ENCODE data around the gene SLC35G4.
A peak's percentile ranks its signal among the peaks of the same experiment; 100 is the strongest.
"Not testable (repeated sequence)": the region's sequence is repeated elsewhere in the genome, so short reads cannot be mapped to it uniquely, and the experiment has no call there.

Gene SLC35G4

DNA sequence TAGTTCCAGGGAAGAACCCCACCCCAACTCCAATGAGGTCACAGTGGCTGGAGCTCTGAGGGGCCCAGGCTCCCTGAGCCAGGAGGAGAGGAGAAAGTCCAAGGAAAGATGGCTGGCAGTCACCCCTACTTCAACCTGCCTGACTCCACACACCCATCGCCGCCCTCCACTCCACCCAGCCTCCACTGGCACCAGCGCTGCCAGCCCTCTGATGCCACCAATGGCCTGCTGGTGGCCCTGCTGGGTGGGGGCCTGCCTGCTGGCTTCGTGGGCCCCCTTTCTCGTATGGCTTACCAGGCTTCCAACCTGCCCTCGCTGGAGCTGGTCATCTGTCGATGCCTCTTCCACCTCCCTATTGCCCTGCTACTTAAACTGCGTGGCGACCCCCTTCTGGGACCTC lies at the start of gene SLC35G4:
SLC35G4 (plus strand) TSS at position 109 of the 400 bp plus-strand sequence; CDS start at position 109, 0 bp downstream.
- DNase-seq, result not testable (repeated sequence)

DNA sequence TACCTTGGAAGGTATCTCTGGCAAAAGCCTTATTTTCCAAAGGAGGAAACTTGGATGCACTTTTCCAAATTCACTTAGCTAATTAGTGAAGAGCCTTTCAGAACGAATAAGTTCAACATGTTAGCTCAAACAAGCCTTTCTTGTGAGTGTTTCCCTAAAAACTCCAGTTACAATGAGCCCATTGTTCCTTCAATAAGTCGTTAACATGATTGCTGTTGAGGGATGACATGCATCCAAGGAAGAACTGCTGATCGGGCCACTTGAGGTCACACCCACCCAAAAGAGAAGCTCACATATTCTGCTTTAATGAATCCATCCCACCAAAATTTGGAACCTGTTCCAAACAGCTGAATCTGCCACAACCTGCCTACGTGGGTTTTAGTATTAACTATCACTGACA lies 48.1 kb upstream of the SLC35G4 start:
- DNase-seq, result no peak

- DNase-seq, result no peak
These were observed 43.7 kb upstream of the SLC35G4 start for GRCh38 chr18:11565716-11566115.

- DNase-seq, result no peak
These were observed 43.0 kb upstream of the SLC35G4 start for GRCh38 chr18:11566236-11566965.

- DNase-seq, result no peak
These were observed 42.0 kb upstream of the SLC35G4 start for GRCh38 chr18:11567396-11567795.

DNA sequence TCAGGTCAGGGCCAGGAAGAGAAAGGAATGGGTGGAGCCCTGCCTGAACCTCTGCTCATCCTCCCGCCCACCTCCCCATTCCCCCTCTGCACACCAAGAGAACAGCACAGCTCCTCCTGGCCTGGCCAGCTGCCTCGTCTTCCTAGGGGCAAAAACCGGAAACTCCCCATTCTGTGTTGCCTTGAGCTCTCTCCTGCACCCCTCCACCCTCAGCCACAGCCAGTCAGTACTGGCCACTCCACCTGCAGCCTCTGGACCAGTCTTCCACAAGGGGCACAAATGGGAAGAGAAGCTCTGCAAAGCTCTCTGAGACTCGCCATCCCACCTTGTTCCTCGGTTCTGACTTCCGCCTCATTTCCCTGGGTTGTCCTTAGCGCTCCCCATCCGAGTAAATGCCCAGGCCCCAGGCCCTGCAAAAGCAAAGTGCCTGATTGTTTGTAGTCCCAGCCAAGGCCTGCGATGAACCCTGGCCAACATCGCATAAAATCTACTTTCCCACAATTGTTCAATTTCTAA lies 39.3 kb upstream of the SLC35G4 start:
- DNase-seq, result no peak

GRCh38 chr18:11570769-11571412 lies 38.5 kb upstream of the SLC35G4 start:
- peak in 2 of 3 donors; percentile 3 to 10 for DNase-seq

DNA sequence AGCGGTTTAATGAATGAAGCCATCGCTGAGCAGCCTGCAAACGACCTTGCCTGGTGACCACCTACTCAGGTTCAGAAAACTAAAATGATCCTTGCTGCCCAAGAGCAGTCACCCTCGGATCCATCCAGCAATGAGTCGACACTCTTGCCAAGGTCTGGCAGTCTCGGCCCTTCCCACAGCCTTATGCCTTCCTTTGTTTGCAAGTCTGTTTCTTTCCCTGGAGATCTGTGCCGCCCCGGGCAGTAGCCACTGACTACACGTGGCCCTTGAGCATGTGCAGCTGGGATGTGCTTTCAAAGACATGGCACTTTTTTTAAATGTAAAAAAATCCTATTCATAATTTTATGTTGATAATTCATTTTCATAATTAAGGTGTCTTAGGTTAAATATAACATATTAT lies 37.2 kb upstream of the SLC35G4 start:
- no peak for DNase-seq

DNA sequence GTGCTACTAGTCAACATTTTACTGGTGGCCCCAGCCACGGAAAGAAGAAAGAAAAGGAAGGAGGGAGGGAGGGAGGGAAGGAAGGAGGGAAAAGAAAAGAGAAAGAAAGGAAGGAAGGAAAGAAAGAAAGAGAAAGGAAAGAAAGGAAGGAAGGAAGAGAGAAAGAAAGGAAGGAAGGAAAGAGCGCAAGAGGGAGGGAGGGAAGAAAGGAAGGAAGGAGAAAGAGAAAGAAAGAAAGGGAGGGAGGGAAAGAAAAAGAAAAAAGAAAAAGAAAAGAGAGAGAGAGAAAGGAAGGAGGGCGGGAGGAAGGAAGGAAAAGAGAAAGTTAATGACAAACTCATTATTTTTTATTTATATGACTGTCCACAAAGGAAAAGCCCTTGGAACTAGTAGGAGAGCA lies 34.9 kb upstream of the SLC35G4 start:
- no peak for DNase-seq

GRCh38 chr18:11577271-11578112 lies 31.9 kb upstream of the SLC35G4 start:
- no peak for DNase-seq

DNA sequence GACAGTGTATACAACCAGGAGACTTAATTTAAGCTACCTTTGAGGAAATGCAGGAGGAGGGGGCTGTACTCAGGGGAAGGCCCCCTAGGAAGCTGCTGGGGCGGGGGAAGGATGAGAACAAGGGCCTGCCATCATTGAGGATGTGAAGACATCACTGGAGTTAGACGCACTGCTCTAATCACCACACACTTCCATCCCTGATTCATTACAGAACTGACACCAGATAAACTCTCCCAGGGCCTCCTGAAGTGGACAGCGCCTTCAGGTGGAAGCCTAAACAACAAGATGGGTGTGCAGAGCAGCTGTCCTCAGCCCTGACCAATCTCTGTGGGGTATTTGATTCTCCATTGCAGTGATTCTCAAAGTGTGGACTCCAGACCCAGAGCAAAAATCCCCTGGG lies 30.6 kb upstream of the SLC35G4 start:
- no peak for DNase-seq

- DNase-seq, result no peak
These were observed 29.5 kb upstream of the SLC35G4 start for GRCh38 chr18:11579916-11580315.

DNA sequence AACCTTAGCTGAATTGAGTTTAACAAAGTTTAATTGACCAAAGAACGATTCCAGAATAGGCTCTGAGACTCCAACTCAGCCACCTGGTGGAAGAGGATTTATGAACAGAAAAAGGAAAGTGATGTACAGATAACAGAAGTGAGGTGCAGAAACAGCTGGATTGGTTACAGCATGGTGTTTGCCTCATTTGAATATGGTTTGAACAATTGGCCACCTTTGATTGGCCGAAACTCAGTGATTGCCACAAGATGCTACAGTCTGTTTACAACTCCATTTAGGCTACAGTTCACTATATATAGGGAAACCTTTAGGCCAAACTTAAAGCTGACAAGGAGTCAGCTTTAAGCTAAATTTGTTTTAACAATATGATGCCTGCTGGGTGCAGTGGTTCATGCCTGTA lies 28.1 kb upstream of the SLC35G4 start:
- no peak for DNase-seq

DNA sequence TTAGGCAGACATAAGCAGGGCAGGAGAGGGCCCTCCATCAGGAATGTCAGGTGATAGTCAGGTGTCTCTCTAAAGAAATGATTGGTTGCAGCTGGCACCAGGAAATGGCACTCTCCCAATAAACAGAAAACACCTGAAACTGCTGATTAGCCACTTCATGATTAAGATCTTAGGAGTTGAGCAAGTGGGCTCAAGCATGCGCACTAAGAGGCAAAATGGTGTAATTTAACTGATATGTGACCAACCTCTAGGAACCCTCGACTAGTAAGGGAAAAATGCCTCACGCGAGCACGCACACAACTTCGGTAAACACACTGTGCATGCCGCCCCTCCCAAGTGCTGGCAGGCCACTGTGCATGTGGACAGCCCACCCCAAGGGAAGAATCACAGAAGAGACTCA lies 23.8 kb upstream of the SLC35G4 start:
- no peak for DNase-seq

DNA sequence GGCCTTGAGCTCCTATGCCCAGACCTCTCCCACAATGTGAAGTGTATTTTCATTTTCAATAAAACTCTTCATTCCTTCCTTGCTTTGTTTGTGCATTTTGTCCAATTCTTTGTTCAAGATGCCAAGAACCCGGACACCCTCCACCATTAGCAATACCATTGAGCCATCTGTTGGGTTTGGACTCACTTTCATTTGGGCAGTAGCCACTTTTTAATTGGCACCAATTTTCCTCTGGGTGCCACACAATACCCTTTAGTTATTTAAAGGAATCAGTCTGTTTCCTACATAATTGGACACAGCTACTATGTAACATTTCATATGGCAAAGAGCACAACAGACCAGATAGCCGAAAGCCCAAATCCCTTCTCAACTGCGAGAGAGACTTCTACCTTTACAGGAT lies 22.5 kb upstream of the SLC35G4 start:
- DNase-seq, result no peak

DNA sequence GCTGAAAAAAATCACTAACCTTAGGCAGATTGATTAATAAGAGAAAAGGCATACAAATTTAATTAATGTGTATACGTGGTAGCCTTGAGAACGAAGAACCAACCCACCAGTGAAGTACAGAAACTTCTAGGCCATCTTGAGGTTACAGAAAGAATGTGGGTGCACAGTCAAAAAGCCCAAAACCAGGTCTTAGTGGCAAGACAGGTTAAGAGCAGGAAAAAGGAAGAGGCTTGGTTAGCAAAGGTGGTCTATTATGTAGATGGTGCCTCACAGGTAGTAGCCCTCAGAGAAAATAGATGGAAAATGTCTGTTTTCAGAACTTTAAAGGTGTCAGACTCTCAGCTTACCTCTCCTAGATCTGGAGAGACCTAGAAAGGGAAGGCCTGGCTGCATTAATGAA lies 22.0 kb upstream of the SLC35G4 start:
- DNase-seq, result no peak

DNA sequence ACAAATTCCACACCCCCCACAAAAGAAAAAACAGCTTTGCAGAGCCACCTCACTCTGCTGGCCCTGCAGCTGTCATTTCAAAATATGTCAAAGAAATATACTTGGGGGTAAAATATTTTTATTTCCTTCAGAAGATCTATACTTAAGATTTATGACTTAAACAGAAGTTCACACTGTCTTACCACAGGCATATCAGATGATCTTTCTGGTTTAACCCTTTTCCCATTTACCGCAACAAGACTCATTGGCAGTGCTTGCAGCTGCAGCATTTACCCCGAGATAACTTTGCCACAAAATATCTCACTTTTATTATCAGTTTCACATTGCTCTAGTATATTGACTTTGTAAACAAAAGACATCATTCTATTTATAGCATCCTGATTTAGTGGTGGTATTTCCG lies 21.6 kb upstream of the SLC35G4 start:
- no peak for DNase-seq

DNA sequence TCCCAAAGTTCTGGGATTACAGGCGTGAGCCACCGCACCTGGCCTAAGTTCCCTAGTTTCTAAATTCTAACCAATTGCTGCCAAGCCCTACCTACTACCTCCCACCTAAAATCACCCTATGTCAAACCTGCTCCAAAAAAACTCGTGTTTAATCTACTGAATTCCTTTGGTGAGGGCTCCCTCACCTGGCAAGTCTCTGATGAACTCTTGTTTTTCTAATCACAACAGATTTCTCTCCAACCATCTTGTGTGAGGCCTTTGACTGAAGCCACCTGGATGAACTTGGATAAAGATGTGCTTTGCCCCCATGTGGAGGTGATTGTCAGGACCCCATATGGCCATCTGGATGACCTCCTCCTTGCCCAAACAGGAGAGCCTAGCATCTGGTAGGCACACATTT lies 17.4 kb upstream of the SLC35G4 start:
- no peak for DNase-seq

GRCh38 chr18:11600321-11600720 lies 9.1 kb upstream of the SLC35G4 start:
- DNase-seq, result no peak

- DNase-seq, result no peak
These were observed 1.5 kb upstream of the SLC35G4 start for GRCh38 chr18:11607906-11608305.

GRCh38 chr18:11608618-11609017 lies 778 bp upstream of the SLC35G4 start:
- DNase-seq, result not testable (repeated sequence)

DNA sequence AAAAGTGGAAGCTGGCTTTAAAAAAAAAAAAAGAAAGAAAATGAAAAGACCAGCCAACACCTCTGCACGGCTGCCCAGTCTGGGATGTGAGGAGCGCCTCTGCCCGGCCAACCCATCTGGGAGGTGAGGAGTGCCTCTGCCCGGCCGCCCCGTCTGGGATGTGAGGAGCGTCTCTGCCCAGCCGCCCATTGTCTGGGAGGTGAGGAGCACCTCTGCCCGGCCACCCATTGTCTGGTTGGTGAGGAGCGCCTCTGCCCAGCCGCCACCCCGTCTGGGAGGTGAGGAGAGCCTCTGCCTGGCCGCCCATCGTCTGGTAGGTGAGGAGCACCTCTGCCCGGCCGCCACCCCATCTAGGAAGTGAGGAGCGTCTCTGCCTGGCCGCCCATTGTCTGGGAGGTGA lies 3.7 kb downstream of the SLC35G4 start:
- DNase-seq, result not testable (repeated sequence)

- not testable (repeated sequence) for DNase-seq
These were observed 4.2 kb downstream of the SLC35G4 start for GRCh38 chr18:11613611-11614010.

Measured in suppressor macrophage treated with lipopolysaccharide for 1 hour (primary cell).